GM21825 (cell line): Measurements from ENCODE around the gene CALCB.
"Not testable (repeated sequence)": the region's sequence is repeated elsewhere in the genome, so short reads cannot be mapped to it uniquely, and the experiment has no call there.

Source experiments
- ATAC-seq: cut with Tn5 transposase; IDR thresholded peaks from one replicate; pipeline ENCODE4 v1.9.1; 2021; ENCODE audit warnings: mild to moderate bottlenecking, moderate library complexity; ENCODE audit not compliant: unreplicated experiment

CALCB gene, protein sequence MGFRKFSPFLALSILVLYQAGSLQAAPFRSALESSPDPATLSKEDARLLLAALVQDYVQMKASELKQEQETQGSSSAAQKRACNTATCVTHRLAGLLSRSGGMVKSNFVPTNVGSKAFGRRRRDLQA

DNA sequence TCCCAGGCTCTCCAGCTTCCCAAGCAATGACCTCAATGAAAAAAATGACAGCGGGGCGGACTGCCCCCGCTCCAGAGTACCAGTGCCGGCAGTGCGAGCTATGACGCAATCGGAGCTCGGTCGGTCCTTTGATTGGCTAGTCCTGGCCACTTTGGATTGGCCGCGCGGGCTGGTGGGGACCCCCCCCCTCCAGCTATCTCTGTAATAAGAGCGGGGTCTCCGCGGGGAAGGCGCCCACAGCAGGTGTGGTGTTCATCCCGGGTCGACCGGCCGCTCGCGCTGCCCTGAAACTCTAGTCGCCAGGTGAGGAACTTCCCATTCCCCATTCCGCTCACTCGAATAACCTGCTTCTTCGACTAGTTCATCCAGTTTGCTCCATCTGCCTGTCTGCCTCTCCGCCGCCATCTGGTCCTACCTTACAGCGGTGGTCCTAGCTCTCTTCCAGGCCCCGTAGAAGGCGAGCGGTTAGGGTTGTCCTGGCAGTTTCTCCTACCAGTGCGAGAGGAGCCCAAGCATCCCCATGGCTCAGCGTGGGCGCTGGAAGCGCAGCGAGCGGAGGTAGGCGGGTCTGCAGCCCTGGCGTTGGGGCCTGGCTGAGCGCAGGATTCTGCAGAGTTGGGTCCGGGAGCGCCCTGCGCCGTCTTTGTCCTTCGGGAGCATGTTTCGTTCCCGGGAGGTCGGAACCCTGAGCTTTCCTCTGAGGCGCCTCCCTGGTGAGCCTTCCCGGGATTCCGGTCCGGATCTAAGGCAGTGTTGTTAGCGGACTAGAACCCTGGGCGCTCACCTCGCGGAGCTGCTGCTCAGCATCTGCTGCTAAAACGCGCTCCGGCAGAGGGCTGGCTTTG, at the start of gene CALCB:
TSS of gene CALCB (plus strand) at position 233 of the 845 bp plus-strand sequence. CDS start 1,126 bp downstream, outside the sequence.
- no peak for ATAC-seq

DNA sequence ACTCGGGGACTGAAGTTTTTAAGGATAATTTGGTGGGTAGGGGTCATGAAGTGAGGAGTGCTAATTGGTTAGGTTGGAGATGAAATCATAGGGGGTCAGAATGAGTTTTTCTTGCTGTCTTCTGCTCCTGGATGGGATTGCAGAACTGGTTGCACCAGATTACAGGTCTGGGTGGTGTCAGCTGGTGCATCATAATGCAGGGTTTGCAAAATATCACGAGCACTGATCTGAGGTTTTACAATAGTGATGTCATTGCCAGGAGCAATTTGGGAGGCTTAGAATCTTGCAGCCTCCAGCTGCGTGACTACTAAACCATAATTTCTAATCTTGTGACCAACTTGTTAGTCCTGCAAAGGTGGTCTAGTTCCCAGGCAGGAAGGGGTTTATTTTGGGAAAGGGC, 46.4 kb upstream of the CALCB start:
- ATAC-seq: no peak

DNA sequence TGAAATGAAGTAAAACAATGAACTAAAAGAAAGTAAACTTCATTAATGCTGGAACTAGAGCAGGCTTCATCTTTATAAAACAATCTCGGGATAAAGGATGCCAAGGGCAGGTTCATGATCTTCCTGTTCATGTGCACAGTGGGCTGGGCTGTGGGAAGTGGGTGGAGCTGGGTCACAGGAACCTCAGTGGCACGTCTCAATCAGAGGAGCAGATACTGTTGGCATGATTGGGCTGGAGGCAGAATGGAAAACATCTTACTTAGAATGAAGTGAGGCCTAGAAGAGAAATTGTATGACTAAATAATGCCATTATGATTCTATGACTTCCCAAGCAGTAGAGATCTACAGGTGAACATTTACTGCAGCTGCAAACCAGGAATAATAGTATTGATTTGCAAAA, 45.4 kb upstream of the CALCB start:
- no peak for ATAC-seq

DNA sequence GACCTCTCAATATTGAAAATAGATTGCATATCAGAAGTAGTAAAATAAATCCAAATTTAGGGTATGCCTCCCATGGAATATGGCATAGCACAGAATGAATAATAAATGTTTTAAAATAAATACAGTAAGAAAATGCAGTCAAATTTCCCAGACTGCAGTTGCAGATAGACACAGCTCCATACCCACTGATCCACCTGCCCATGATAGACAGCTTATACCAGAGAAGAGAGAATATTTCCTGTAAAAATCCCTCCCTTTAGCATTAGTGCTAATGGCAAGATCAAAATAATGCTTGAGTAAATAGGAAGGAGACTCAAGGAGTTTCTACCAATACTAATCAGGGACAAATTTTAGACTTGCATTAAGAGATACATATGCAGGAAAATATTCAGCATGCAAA, 45.0 kb upstream of the CALCB start:
- ATAC-seq: no peak

DNA sequence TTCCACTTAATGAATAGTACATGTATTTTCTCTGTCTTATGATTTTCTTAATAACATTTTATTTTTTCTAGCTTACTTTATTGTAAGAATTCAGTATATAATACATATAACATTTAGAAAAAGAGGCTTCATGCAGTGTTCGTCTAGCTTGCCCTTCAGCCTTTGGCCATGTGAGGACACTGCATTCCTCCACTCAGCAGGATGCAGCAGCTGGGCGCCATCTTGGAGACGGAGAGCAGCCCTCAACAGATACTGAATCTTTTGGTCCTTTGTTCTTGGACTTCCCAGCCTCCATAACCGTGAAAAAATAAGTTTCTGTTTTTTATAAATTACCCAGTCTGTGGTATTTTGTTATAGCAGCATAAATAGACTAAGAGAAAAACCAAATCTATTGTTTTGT, 41.4 kb upstream of the CALCB start:
- ATAC-seq: not testable (repeated sequence)

DNA sequence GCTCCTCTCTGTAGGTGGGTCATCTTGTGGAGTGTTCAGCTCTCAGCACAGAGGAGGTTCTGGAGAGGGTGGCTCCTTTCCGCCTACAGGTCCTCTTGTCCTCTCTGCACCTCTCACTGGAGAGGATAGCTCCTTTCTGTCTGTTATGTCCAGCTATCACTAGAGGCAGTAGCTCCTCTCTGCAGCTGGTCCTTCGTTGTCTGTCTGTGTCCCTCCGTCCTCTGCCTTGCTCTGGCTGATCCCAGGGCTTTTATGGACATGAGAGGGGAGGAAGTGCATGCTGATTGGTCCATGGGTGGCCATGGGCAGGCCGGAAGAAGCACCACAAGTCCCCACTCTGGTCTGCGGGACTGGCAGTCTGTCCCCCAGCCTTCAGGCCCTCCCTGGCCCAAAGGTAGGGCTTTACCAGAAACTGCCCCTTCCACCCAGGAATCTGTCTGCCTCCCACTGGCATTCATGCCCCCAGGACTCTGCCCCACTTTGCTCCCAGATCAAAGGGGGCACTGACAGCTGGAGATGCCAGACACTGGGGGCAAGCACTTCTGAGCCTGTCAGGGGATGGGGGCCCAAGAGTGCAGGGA, 38.6 kb upstream of the CALCB start:
- no peak for ATAC-seq

DNA sequence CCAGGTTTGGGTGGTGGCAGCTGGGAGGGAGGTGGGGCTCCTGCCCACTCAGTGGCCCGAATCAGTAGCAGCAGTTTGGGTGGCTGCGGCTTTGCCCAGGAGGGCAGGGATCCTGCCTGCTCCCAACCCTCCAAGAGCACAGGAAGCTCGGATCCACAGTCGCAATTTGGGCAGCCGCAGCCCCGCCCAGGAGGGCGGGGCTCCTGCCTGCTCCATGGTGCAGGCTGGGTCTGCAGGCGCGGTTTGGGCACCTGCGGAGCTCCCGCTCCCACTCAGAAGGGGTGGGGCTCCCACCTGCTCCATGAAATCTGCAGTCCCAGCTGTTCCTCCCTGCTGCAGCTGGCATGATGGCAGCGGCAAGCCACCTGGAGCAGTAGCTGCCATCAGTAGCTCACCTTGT, 38.1 kb upstream of the CALCB start:
- no peak for ATAC-seq

DNA sequence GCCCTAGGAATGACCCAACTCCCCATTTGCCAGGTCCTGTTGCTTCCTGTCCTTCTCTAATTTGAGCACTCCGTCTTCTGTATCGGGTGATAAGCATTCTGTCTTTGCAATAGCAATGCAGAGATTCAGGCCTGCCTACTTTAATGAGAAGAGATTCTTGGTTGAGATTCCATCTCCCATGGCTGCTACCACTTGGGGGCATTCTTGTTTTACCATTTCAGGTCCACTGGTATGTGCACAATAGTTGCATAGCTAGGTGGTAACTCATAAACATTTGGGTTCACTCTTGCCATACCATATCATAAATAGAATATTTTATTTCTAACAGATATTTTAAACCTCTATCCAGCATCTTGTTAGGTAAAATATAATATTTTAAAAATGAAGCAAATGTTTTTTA, 34.4 kb upstream of the CALCB start:
- no peak for ATAC-seq

DNA sequence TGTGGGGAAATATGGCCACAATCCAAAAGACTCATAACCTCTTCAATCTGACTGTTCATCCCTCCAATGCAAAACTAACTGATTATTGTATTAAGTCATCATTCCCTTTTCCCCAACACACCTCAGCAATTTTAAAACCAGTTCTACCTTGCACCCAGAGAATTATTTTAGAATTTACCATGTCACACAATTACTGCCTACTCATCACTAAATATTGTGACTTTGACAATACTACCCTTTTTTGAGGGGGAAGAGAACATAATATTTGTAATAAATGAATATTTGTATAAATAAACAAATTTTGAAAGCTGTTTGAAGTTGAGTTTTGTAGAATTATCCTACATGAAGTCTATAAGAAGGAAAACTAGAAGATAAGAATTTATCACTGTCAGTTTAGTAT, 28.2 kb upstream of the CALCB start:
- ATAC-seq: no peak

DNA sequence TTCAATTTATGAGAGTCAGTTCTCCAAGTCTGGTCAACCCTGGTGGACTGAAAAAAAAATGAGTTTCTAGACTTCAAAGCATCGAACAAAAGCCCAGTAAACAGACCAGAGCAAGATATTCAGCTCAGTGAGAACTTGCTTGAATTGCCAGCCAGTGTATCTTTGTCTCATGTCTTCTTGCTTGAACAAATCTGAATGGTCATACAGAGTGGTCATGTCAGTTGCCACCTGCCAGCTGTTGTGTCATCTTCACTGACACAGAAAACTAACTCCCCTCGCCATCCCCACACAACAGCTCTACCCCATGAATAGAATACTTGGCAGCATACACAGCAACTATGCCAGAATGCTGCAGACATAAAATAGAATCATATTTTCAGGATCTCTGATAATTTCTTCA, 27.5 kb upstream of the CALCB start:
- no peak for ATAC-seq

DNA sequence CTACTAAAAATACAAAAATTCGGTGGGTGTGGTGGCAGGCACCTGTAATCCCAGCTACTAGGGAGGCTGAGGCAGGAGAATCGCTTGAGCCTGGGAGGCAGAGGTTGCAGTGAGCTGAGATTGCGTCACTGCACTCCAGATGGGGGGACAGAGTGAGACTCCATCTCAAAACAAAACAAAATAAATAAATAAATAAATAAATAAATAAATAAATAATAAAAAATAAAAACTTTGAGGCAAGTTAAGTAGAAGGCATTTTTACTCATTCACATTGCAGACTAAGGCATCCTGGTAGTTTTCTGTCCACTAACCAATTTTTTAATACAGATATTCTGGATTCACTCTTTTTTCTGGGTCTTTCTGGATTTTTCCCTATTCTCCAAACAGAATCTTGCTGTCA, 26.7 kb upstream of the CALCB start:
- ATAC-seq: not testable (repeated sequence)

DNA sequence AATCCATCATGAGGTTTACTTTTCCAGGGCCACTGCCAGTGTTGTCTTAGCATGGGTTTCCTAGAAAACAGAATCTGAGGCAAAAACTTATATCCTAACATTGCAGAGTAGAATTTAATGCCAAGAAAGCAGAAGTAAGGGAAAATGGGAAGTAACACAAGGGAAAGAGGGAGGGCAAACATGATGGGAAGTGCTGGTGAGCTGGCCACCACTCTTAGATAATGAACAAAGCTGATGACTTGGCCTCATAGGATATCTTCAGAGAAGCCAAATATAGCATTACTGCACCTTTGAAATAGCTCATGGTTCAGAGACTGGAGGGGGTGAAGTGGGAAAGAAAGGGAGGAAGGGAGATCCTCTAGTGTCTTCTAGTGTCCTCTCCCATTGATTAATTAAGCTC, 24.8 kb upstream of the CALCB start:
- ATAC-seq: no peak

DNA sequence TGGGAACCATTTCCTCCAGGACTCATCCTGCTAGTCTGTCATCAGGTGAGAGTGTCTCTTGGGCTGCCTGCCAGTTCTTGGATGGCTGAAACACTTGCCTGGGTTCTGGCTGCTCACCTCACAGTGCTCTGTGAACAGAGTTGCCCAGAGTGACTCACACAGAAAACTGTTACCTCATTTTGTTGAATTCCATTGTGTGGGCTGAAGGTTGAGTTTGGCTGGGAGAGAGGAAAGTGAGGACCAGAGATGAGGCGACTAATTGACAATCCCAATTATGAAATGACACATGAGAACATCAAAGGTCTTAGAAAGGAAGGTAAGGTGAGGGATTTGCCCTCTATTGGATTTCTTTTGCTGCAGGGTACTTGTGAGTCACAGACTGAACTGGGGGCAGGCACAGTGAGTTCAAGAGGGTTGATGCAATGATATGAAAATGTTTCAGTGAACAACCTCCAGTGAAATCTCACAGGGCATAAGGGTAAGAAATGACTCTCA, 20.2 kb upstream of the CALCB start:
- no peak for ATAC-seq

DNA sequence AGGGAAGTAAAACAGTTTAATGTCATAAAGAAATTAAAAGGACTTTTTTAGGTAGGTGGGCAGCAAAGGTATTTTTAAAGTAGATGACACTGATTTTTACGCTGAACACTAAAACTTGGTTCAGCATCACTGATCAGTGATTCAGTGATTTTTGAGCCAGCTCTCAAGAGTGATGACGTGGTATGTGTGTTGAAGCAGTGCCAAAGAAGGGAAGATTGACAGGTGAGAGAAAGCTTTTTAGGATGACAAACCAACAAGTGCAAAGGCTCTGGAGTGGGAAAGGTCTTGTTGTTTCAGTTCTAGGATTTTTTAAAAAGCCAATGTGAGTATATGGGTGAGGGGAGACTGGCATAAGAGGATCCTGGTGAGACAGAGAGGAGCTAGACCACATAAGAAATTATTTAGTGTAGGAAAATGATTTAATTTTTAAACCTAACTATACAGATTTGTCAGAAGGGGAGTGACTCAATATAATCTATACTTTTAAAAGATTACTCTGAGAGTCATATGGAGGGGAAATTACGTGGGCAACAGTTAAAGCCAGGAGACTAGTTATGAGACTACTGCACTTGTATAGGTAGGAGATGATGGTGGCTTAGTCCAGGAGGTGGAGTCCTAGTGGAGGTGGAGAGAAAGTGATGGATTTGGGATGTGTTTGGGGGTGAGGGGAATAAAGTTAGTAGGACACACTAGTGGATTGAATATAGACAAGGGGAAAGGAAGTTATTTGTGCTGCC, 17.6 kb upstream of the CALCB start:
- ATAC-seq: no peak

DNA sequence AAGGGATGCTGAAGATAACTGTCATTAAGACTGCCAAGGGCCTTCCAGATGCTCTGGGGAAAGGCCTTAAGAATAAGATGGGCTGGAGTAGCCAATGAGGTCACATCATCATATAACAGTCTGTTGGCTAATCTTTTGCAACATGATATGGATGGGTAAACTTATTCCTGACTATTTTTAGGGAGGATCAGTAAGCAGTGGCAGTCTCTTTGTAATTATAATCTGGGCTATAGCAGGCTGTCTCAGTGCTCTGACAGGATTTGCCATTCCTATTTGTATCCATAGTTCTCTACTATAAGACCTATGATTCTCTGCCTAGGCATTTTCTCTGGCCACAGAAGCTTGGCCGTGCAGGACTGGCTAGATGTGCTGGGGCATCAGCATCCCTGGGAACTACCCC, 16.1 kb upstream of the CALCB start:
- ATAC-seq: no peak

DNA sequence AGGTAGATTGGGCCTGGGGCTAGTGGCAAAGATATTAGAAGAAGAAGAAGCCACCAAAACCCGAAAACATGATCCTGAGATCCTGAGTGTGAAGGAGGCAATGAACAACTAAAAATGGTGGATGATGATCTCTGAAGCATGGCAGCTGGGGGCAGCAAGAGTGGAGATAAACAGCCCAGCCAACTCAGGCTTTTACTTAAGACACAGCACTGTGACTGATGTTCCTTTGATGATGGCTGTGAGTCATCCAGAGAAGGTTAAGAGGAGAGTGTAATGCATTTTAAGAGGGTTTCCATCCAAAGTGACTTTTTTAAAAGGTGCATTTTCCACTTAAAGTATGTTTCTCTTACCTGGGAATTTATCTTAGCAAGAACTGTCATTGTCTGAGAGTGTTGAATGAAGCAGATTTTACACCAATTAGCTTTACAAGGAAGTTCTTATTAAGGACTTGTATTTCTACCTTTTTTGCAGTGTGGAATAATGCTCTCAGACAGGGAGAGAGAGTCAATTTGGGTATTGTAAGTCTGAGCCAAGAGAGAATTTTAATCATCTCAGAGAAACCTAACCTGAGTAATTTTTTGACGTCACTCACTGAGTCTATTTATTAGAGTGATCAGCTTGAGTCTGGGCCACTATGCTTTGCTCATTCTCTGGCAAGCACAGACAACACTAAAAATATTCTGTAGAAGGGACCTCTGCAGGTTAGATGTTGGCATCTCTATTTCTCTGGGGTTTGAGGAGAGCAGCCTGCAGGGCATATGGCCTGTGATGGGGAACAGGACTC, 14.1 kb upstream of the CALCB start:
- no peak for ATAC-seq

DNA sequence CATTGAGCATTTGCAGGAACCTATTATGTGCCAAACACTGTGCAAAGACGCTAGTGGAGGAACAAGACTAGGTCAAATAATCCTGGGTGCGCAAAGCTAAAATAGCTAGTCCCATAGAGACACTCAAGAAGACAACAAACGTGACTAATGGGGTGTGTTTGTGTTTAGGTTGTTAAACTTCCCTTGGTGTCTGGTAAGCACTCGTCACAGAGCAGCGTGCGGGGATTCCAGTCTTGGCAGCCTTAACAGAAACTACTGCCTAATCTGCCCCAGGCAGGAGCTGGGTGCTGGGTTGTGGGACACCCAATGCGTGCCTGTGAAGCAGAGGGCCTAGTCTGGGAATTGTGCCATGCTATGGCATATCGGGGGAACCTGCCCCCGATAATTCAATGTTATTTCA, 10.8 kb upstream of the CALCB start:
- ATAC-seq: no peak

DNA sequence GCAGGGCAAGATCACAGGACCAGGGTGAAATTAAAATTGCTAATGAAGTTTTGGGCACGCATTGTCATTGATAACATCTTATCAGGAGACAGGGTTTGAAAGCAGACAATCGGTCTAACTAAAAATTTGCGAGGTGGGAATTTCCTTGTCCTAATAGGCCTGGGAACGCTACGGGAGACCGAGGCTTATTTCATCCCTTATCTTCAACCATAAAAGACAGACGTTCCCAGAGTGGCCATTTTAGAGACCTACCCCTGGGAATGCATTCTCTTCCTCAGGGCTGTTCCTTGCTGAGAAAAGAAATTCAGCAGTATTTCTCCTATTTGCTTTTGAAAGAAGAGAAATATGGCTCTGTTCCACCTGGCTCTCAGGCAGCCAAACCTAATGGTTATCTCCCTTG, 3.6 kb upstream of the CALCB start:
- not testable (repeated sequence) for ATAC-seq

DNA sequence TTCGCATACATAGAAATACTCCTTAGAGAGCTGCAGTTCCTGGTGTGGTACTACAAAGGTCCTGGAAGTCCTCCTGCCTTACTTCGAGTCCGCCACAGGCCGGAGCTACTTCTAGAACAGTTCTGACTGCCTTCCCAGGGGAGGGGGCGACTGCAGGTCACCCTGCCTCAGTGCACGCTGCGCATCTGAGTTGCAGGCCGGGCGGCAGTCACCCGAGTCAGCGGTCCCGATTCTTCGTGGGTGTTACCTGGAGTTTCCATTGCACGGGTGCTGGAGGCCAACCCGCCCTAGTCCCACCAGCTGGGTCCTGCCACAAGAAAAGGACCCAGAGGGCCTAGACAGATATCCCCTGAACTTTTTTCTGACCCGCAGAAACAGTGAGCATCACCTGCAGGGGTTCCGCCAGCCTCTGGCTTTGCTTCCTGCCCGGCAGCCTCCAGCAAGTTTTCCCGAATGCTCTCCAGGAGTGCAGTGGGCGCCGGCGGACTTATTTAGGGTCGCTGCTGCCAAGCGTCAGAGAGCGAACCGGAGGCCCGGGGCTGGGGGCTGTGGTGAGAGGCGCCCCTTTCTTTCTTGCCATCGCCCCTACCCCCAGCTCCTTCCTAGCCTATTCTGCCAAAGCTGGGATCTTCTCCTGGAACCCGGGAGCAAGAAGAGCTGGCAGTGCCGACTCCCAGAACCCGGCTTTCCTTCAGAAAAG, 1.7 kb upstream of the CALCB start:
- ATAC-seq: no peak

DNA sequence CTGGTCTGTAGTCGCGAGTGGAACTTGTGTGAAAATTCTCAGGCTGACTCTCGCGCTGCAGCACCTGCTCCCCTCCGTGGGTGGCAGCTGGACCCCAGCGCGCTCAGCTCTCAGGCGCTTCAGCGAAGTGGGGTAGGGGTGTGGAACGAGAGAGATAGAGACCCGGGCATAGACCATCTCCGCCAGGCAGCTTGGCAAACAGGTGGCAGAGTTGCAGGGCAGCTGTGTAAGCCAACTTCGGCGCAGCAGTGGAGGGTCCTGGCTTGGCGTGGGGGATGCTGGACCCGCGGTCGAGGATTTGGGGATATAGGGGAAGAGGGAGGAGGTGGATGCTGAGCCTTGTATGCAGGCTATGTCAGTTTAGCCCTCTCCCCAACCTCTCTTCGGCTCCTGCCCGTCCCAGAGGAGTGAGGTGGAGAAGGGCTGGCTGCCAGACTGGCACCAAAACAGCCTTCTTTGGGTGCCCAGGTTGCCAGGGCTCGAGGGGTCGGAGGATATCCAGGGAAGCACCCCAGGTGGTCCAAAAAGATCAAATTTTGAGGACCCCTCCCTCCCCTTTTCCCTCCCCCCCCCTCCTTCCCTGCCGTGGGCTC, 746 bp upstream of the CALCB start:
- no peak for ATAC-seq
